Measurements from ENCODE around the gene MT1H. TPM values are rescaled to one million over a fixed set of nuclear protein-coding genes. Genes with fewer than 3 reads are reported as not detected.

MT1H gene
- total RNA-seq, 1 donor, result not detected

- no peak for TF ChIP-seq CTCF (IDR thresholded peaks at IDR 0.05; ENCODE audit: extremely low read depth, low read depth, low read length)
Measured at GRCh38 chr16:56690420-56691122, 21.0 kb downstream of the MT1H start.

GRCh38 chr16:56691885-56692284 lies 22.3 kb downstream of the MT1H start:
- no peak overlapping the region for H3K4me3 ChIP-seq (ENCODE audit: insufficient read depth, low read length)
- no peak for DNase-seq (ENCODE audit: insufficient read length, low spot score, missing footprints)
- H3K9me3 ChIP-seq (ENCODE audit: low read depth, low read length), result no peaks in the 10 kb centered on the region
- no peaks in the 10 kb centered on the region for H3K4me1 ChIP-seq (ENCODE audit: insufficient read depth, low read length)
- no peaks in the 10 kb centered on the region for H3K27me3 ChIP-seq (ENCODE audit: insufficient read depth, low read length)
- no peaks in the 10 kb centered on the region for H3K36me3 ChIP-seq (ENCODE audit: insufficient read depth, low read length)
- no peaks in the 10 kb centered on the region for H4K20me1 ChIP-seq (ENCODE audit: insufficient read depth, low read length)
- H3K79me2 ChIP-seq (ENCODE audit: insufficient read depth, low read length), result no peaks in the 10 kb centered on the region
- no peak overlapping the region for H3K27ac ChIP-seq (ENCODE audit: low read depth, low read length)
- no peak overlapping the region for H2AFZ ChIP-seq (ENCODE audit: low read length)
- no peak overlapping the region for H3K4me2 ChIP-seq (ENCODE audit: insufficient read depth, low read length)
- TF ChIP-seq CTCF (IDR thresholded peaks at IDR 0.05; ENCODE audit: extremely low read depth, low read depth, low read length), result no peak

More at GRCh38 chr16:56690420-56691122, 21.0 kb downstream of the MT1H start:
- DNase-seq (ENCODE audit: insufficient read length, low spot score, missing footprints), result no peak
- no peaks in the 10 kb centered on the region for H3K27me3 ChIP-seq (ENCODE audit: insufficient read depth, low read length)
- no peak overlapping the region for H2AFZ ChIP-seq (ENCODE audit: low read length)
- H3K4me3 ChIP-seq (ENCODE audit: insufficient read depth, low read length), result no peak overlapping the region
- no peak overlapping the region for H3K4me2 ChIP-seq (ENCODE audit: insufficient read depth, low read length)
- H4K20me1 ChIP-seq (ENCODE audit: insufficient read depth, low read length), result no peaks in the 10 kb centered on the region
- H3K27ac ChIP-seq (ENCODE audit: low read depth, low read length), result no peak overlapping the region
- H3K79me2 ChIP-seq (ENCODE audit: insufficient read depth, low read length), result no peaks in the 10 kb centered on the region
- no peaks in the 10 kb centered on the region for H3K4me1 ChIP-seq (ENCODE audit: insufficient read depth, low read length)
- no peaks in the 10 kb centered on the region for H3K36me3 ChIP-seq (ENCODE audit: insufficient read depth, low read length)
- no peaks in the 10 kb centered on the region for H3K9me3 ChIP-seq (ENCODE audit: low read depth, low read length)

- H2AFZ ChIP-seq (ENCODE audit: low read length), result no peak overlapping the region
Measured at GRCh38 chr16:56695246-56695645, 25.6 kb downstream of the MT1H start.

More at GRCh38 chr16:56695246-56695645, 25.6 kb downstream of the MT1H start:
- Histone ChIP-seq H3K4me3 (ENCODE audit: insufficient read depth, low read length) (no peak overlapping the region), H4K20me1 (ENCODE audit: insufficient read depth, low read length) (no peaks in the 10 kb centered on the region), H3K9me3 (ENCODE audit: low read depth, low read length) (no peaks in the 10 kb centered on the region), H3K27me3 (ENCODE audit: insufficient read depth, low read length) (no peaks in the 10 kb centered on the region), H3K27ac (ENCODE audit: low read depth, low read length) (no peak overlapping the region), H3K36me3 (ENCODE audit: insufficient read depth, low read length) (no peaks in the 10 kb centered on the region), H3K4me2 (ENCODE audit: insufficient read depth, low read length) (no peak overlapping the region), H3K79me2 (ENCODE audit: insufficient read depth, low read length) (no peaks in the 10 kb centered on the region), H3K4me1 (ENCODE audit: insufficient read depth, low read length) (no peaks in the 10 kb centered on the region)
- no peak for DNase-seq (ENCODE audit: insufficient read length, low spot score, missing footprints)
- TF ChIP-seq CTCF (IDR thresholded peaks at IDR 0.05; ENCODE audit: extremely low read depth, low read depth, low read length), result no peak

All from osteoblast (primary cell).